ENCODE results near the gene ATP2B2. TPM values are rescaled to one million over a fixed set of nuclear protein-coding genes. Genes with fewer than 3 reads are reported as not detected.

The ATP2B2 gene
- total and polyA plus RNA-seq, 2 donors from 2014 or later = 0.19 to 0.22 TPM

DNA sequence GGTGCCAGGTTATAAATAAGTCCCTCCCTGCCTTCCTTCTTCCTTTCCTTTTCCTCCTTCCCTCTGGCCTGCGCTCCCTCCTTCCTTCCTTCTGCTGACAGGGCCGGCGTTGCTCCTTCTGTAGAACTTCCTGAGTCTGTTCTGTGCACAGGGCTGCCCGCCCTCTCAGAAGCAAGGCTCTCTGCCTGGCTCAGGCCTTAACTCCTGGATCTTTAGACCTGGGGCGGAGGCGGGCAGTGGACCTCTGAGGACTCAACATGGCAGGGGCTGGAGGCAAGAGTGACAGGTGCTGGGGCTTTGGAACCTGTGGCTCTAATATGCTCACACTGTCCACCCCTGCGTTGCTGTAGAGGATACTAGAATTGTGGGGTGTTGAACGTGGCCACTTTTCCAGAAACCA, 98.0 kb downstream of the ATP2B2 start:
- FAIRE-seq = no peak

DNA sequence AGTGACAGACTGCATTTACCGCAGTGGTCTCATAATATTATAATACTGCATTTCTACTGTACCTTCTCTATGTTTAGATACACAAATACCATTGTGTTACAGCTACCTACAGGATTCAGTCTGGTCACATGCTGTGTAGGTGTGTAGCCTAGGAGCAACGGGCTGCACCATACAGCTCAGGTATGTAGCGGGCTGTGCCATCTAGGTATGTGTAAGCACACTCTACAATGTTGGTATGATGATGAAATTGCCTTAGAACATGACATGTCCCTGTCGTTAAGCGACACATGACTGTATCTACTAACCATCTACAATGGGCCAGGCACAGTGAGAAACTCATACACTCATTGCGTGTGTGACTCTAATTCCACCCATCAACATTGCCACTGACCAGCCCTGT, 99.0 kb downstream of the ATP2B2 start:
- FAIRE-seq (no peak), DNase-seq (no peak)
- H3K27ac ChIP-seq (ENCODE audit: low read depth in 2 of 2, low read length in 2 of 2) = no peak overlapping the region

More for the DNA sequence above, 98.0 kb downstream of the ATP2B2 start:
- no peak for DNase-seq
- intact Hi-C loops (cut with DNase I) = no loop called here
- Histone ChIP-seq H3K9ac (ENCODE audit: low read length in 3 of 3) (no peak overlapping the region), H3K9me3 (ENCODE audit: control insufficient read depth in 2 of 3, insufficient read depth in 1 of 3, low read length in 3 of 3) (no peaks in the 10 kb centered on the region), H3K4me3 (ENCODE audit: low read length in 3 of 3) (no peak overlapping the region), H3K4me1 (ENCODE audit: control insufficient read depth in 2 of 3, insufficient read depth in 2 of 3, low read depth in 1 of 3, low read length in 3 of 3) (no peaks in the 10 kb centered on the region), H3K27me3 (ENCODE audit: control insufficient read depth, insufficient read depth, low read length) (no peaks in the 10 kb centered on the region), H3K27ac (ENCODE audit: low read depth in 2 of 2, low read length in 2 of 2) (no peak overlapping the region), H3K36me3 (ENCODE audit: control insufficient read depth in 2 of 3, insufficient read depth in 3 of 3, low read length in 3 of 3) (no peaks in the 10 kb centered on the region)
- no peak for TF ChIP-seq CTCF (IDR thresholded peaks at IDR 0.05; ENCODE audit: borderline replicate concordance, extremely low read depth, insufficient read depth)

DNA sequence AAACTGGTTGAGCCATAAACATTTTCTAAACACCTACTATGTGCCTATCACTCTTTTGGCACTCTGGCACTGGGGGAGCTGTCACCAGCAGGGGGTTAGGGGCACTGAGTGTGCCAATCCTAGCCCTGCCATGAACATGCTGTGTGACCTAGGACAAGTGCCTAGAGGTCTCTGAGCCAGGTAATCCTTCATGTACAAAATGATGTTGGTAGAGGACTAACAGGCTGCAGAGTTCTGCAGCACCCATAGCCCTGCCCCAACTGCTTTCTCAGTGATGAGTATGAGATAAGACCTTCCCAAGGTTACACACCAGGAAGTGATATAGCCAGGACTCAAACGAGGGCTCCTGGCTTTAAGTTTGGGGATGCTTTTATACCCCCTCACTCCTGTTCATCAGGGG, 99.6 kb downstream of the ATP2B2 start:
- Histone ChIP-seq H3K27ac (ENCODE audit: low read depth in 2 of 2, low read length in 2 of 2) (no peak overlapping the region), H3K36me3 (ENCODE audit: control insufficient read depth in 2 of 3, insufficient read depth in 3 of 3, low read length in 3 of 3) (no peaks in the 10 kb centered on the region), H3K9ac (ENCODE audit: low read length in 3 of 3) (no peak overlapping the region), H3K9me3 (ENCODE audit: control insufficient read depth in 2 of 3, insufficient read depth in 1 of 3, low read length in 3 of 3) (no peaks in the 10 kb centered on the region), H3K27me3 (ENCODE audit: control insufficient read depth, insufficient read depth, low read length) (no peaks in the 10 kb centered on the region), H3K4me3 (ENCODE audit: low read length in 3 of 3) (no peak overlapping the region), H3K4me1 (ENCODE audit: control insufficient read depth in 2 of 3, insufficient read depth in 2 of 3, low read depth in 1 of 3, low read length in 3 of 3) (no peaks in the 10 kb centered on the region)
- intact Hi-C loops (cut with DNase I) = no loop called here
- no peak for DNase-seq
- no peak for TF ChIP-seq CTCF (IDR thresholded peaks at IDR 0.05; ENCODE audit: borderline replicate concordance, extremely low read depth, insufficient read depth)
- no peak for FAIRE-seq

More for the DNA sequence above, 99.0 kb downstream of the ATP2B2 start:
- Histone ChIP-seq H3K27me3 (ENCODE audit: control insufficient read depth, insufficient read depth, low read length) (no peaks in the 10 kb centered on the region), H3K4me3 (ENCODE audit: low read length in 3 of 3) (no peak overlapping the region), H3K9ac (ENCODE audit: low read length in 3 of 3) (no peak overlapping the region), H3K4me1 (ENCODE audit: control insufficient read depth in 2 of 3, insufficient read depth in 2 of 3, low read depth in 1 of 3, low read length in 3 of 3) (no peaks in the 10 kb centered on the region), H3K9me3 (ENCODE audit: control insufficient read depth in 2 of 3, insufficient read depth in 1 of 3, low read length in 3 of 3) (no peaks in the 10 kb centered on the region), H3K36me3 (ENCODE audit: control insufficient read depth in 2 of 3, insufficient read depth in 3 of 3, low read length in 3 of 3) (no peaks in the 10 kb centered on the region)
- no peak for TF ChIP-seq CTCF (IDR thresholded peaks at IDR 0.05; ENCODE audit: borderline replicate concordance, extremely low read depth, insufficient read depth)
- intact Hi-C loops (cut with DNase I) = no loop called here

- no peak for TF ChIP-seq CTCF (IDR thresholded peaks at IDR 0.05; ENCODE audit: borderline replicate concordance, extremely low read depth, insufficient read depth)
- Histone ChIP-seq H3K9me3 (ENCODE audit: control insufficient read depth in 2 of 3, insufficient read depth in 1 of 3, low read length in 3 of 3) (no peaks in the 10 kb centered on the region), H3K4me3 (ENCODE audit: low read length in 3 of 3) (no peak overlapping the region), H3K27ac (ENCODE audit: low read depth in 2 of 2, low read length in 2 of 2) (no peak overlapping the region), H3K27me3 (ENCODE audit: control insufficient read depth, insufficient read depth, low read length) (no peaks in the 10 kb centered on the region), H3K9ac (ENCODE audit: low read length in 3 of 3) (no peak overlapping the region), H3K4me1 (ENCODE audit: control insufficient read depth in 2 of 3, insufficient read depth in 2 of 3, low read depth in 1 of 3, low read length in 3 of 3) (no peaks in the 10 kb centered on the region), H3K36me3 (ENCODE audit: control insufficient read depth in 2 of 3, insufficient read depth in 3 of 3, low read length in 3 of 3) (no peaks in the 10 kb centered on the region)
- DNase-seq (no peak), FAIRE-seq (no peak)
- intact Hi-C loops (cut with DNase I) = no loop called here
Observed at GRCh38 chr3:10404876-10405275, 100.5 kb downstream of the ATP2B2 start.

Measured in kidney (tissue), 14 donors.